GM23248 (cell line): ENCODE measurements around the gene CUX1.

Source experiments
- EZH2 ChIP-seq: fragments of 200-600 bp; sonication (generic); IDR thresholded peaks from 2 replicates; pipeline ENCODE4 v1.6.1; 2018; ENCODE audit warnings: antibody characterized with exemption, mild to moderate bottlenecking; ENCODE audit not compliant: insufficient read depth, poor library complexity, severe bottlenecking
- EZH2phosphoT487 ChIP-seq: fragments of 200-600 bp; sonication (generic); IDR thresholded peaks from 2 replicates; pipeline ENCODE4 v1.6.1; 2018; ENCODE audit warnings: antibody characterized with exemption, moderate library complexity, mild to moderate bottlenecking, low read depth; ENCODE audit not compliant: insufficient read depth

GRCh38 chr7:101896316-101896715, 78.9 kb downstream of the CUX1 start:
- no peak for TF ChIP-seq EZH2
- TF ChIP-seq EZH2phosphoT487, result no peak
